Uterus (tissue), 2 donors: ENCODE results near the gene LMNA.

Experiments
- POLR2A ChIP-seq, 2 donors: fragments of 450-650 bp; IDR thresholded peaks; one replicate each; pipeline ENCODE4 v1.6.1; 2016; ENCODE audit warnings: antibody characterized with exemption in 2 of 2, mild to moderate bottlenecking in 1 of 2, moderate library complexity in 1 of 2
- TF ChIP-seq, protein P1 (sequence below), 4 experiments: fragments of 200-600 bp in 2 of 4; fragments of 450-650 bp in 2 of 4; sonication (generic) in 2 of 4; IDR thresholded peaks; one replicate each; pipeline ENCODE4 v1.5.1; 2016 to 2019; ENCODE audit warnings: antibody characterized with exemption in 4 of 4, mild to moderate bottlenecking in 2 of 4, moderate library complexity in 1 of 4

DNA sequence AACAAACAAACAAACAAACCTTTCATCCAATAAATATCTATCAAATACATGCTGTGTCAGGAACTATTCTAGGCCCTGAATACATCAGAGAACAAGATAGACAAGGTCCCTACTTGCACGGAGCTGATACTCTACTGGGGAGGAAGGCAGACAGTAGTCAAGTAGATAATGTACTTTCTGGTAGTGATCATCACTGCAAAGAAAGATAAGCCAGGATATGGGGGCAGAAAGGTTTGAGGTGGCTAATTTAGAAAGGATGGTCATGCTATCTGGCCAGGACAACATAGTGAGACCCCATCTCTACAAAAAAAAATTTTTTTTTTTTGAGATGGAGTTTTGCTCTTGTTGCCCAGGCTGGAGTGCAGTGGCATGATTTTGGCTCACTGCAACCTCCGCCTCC is 22.9 kb upstream of the LMNA start:
- TF ChIP-seq, protein P1, sequence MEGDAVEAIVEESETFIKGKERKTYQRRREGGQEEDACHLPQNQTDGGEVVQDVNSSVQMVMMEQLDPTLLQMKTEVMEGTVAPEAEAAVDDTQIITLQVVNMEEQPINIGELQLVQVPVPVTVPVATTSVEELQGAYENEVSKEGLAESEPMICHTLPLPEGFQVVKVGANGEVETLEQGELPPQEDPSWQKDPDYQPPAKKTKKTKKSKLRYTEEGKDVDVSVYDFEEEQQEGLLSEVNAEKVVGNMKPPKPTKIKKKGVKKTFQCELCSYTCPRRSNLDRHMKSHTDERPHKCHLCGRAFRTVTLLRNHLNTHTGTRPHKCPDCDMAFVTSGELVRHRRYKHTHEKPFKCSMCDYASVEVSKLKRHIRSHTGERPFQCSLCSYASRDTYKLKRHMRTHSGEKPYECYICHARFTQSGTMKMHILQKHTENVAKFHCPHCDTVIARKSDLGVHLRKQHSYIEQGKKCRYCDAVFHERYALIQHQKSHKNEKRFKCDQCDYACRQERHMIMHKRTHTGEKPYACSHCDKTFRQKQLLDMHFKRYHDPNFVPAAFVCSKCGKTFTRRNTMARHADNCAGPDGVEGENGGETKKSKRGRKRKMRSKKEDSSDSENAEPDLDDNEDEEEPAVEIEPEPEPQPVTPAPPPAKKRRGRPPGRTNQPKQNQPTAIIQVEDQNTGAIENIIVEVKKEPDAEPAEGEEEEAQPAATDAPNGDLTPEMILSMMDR (IDR thresholded peaks at IDR 0.05): no peak
- no peak for TF ChIP-seq POLR2A (IDR thresholded peaks at IDR 0.05)
